Stimulated activated CD8-positive, alpha-beta memory T cell treated with anti-CD3 and anti-CD28 coated beads, Interleukin-12 subunit alpha, Interleukin-12 subunit beta, amount 100 ng/mL, for 24 hours (primary cell): ENCODE data around the gene UNC5C.

Experiments used
- DNase-seq: peaks from one replicate; pipeline ENCODE4 v3.0.0-alpha.2; 2020; ENCODE audit errors: extremely low read depth

Gene UNC5C

GRCh38 chr4:95348418-95348817 lies 200.4 kb downstream of the UNC5C start:
- DNase-seq: no peak

- no peak for DNase-seq
These were observed 205.5 kb downstream of the UNC5C start for GRCh38 chr4:95343235-95343634.

GRCh38 chr4:95340191-95340590 lies 208.6 kb downstream of the UNC5C start:
- DNase-seq: no peak

GRCh38 chr4:95325665-95326064 lies 223.1 kb downstream of the UNC5C start:
- DNase-seq: no peak

GRCh38 chr4:95319169-95319568 lies 229.6 kb downstream of the UNC5C start:
- no peak for DNase-seq

- no peak for DNase-seq
These were observed 230.3 kb downstream of the UNC5C start for GRCh38 chr4:95318483-95318882.

GRCh38 chr4:95318044-95318443 lies 230.7 kb downstream of the UNC5C start:
- DNase-seq: no peak

GRCh38 chr4:95317085-95317793 lies 231.5 kb downstream of the UNC5C start:
- DNase-seq: no peak

- no peak for DNase-seq
These were observed 234.2 kb downstream of the UNC5C start for GRCh38 chr4:95314573-95314972.

- DNase-seq: no peak
These were observed 243.9 kb downstream of the UNC5C start for GRCh38 chr4:95304898-95305297.

- DNase-seq: no peak
These were observed 248.5 kb downstream of the UNC5C start for GRCh38 chr4:95300304-95300703.

GRCh38 chr4:95296052-95296451 lies 252.7 kb downstream of the UNC5C start:
- DNase-seq: no peak

- no peak for DNase-seq
These were observed 253.6 kb downstream of the UNC5C start for GRCh38 chr4:95295157-95295556.

GRCh38 chr4:95294321-95294720 lies 254.5 kb downstream of the UNC5C start:
- DNase-seq: no peak

- no peak for DNase-seq
These were observed 255.8 kb downstream of the UNC5C start for GRCh38 chr4:95293014-95293413.

GRCh38 chr4:95290702-95291101 lies 258.1 kb downstream of the UNC5C start:
- no peak for DNase-seq

- no peak for DNase-seq
These were observed 259.6 kb downstream of the UNC5C start for GRCh38 chr4:95289028-95289634.

- no peak for DNase-seq
These were observed 260.2 kb downstream of the UNC5C start for GRCh38 chr4:95288552-95288951.

- no peak for DNase-seq
These were observed 263.0 kb downstream of the UNC5C start for GRCh38 chr4:95285797-95286196.

- no peak for DNase-seq
These were observed 264.1 kb downstream of the UNC5C start for GRCh38 chr4:95284655-95285054.

- no peak for DNase-seq
These were observed 265.5 kb downstream of the UNC5C start for GRCh38 chr4:95283320-95283719.

- no peak for DNase-seq
These were observed 276.0 kb downstream of the UNC5C start for GRCh38 chr4:95272797-95273196.

GRCh38 chr4:95272036-95272435 lies 276.7 kb downstream of the UNC5C start:
- DNase-seq: no peak
